GM18870 (cell line): ENCODE data around the gene SP6.

ENCODE experiments used
- ATAC-seq: cut with Tn5 transposase; IDR thresholded peaks from one replicate; pipeline ENCODE4 v1.9.1; 2021; ENCODE audit warnings: moderate library complexity; ENCODE audit not compliant: unreplicated experiment

Gene SP6

GRCh38 chr17:47879776-47880454, 29.0 kb upstream of the SP6 start:
- no peak for ATAC-seq

- ATAC-seq: no peak
Measured at GRCh38 chr17:47879028-47879585, 28.1 kb upstream of the SP6 start.

GRCh38 chr17:47878203-47879027, 27.5 kb upstream of the SP6 start:
- no peak for ATAC-seq

GRCh38 chr17:47877368-47878034, 26.5 kb upstream of the SP6 start:
- no peak for ATAC-seq

GRCh38 chr17:47875011-47875985, 24.3 kb upstream of the SP6 start:
- ATAC-seq: no peak

- ATAC-seq: no peak
Measured at GRCh38 chr17:47873200-47874090, 22.5 kb upstream of the SP6 start.

GRCh38 chr17:47872651-47873161, 21.7 kb upstream of the SP6 start:
- ATAC-seq: no peak

- no peak for ATAC-seq
Measured at GRCh38 chr17:47872019-47872650, 21.2 kb upstream of the SP6 start.

- ATAC-seq: no peak
Measured at GRCh38 chr17:47871048-47871447, 20.1 kb upstream of the SP6 start.

GRCh38 chr17:47870056-47870455, 19.1 kb upstream of the SP6 start:
- no peak for ATAC-seq

GRCh38 chr17:47869114-47869513, 18.2 kb upstream of the SP6 start:
- ATAC-seq: no peak

GRCh38 chr17:47867813-47868533, 17.0 kb upstream of the SP6 start:
- no peak for ATAC-seq

GRCh38 chr17:47866941-47867340, 16.0 kb upstream of the SP6 start:
- ATAC-seq: no peak

GRCh38 chr17:47864791-47865216, 13.8 kb upstream of the SP6 start:
- ATAC-seq: no peak

- no peak for ATAC-seq
Measured at GRCh38 chr17:47862621-47863440, 11.9 kb upstream of the SP6 start.

GRCh38 chr17:47860386-47860785, 9.4 kb upstream of the SP6 start:
- ATAC-seq: no peak
